RPMI7951 (cell line): Measurements from ENCODE around the gene SLIRP. TPM values are rescaled to one million over a fixed set of nuclear protein-coding genes. Genes with fewer than 3 reads are reported as not detected.
"Not testable (repeated sequence)": the region's sequence is repeated elsewhere in the genome, so short reads cannot be mapped to it uniquely, and the experiment has no call there.

ENCODE experiments used
- DNase-seq: peaks from one replicate; pipeline ENCODE4 v3.0.0-alpha.2; 2012; ENCODE audit warnings: low read depth
- total RNA-seq: library from RNA; depleted of rRNA; stranded (reverse); fragments of >200 nt; shearing (Covaris generic); gene quantifications from 2 replicates; pipeline ENCODE4 v1.2.3, GENCODE V29; 2014; rRNA removed

Gene SLIRP
- total RNA-seq, 1 experiment from 2014 or later, result 292 TPM

- no peak for DNase-seq
Observed at GRCh38 chr14:77741438-77741837, 33.5 kb downstream of the SLIRP start.

- no peak for DNase-seq
Observed at GRCh38 chr14:77746064-77746702, 38.3 kb downstream of the SLIRP start.

- DNase-seq, result not testable (repeated sequence)
Observed at GRCh38 chr14:77747425-77747824, 39.5 kb downstream of the SLIRP start.

GRCh38 chr14:77752266-77752665, 44.4 kb downstream of the SLIRP start:
- no peak for DNase-seq

- DNase-seq, result no peak
Observed at GRCh38 chr14:77752799-77753516, 45.1 kb downstream of the SLIRP start.

GRCh38 chr14:77760381-77761204, 52.7 kb downstream of the SLIRP start, which contains the start of gene SNW1:
SNW1 (minus strand) TSS chr14:77761156; CDS start chr14:77761127, 29 bp downstream.
- DNase-seq, result peak; percentile 87

DNA sequence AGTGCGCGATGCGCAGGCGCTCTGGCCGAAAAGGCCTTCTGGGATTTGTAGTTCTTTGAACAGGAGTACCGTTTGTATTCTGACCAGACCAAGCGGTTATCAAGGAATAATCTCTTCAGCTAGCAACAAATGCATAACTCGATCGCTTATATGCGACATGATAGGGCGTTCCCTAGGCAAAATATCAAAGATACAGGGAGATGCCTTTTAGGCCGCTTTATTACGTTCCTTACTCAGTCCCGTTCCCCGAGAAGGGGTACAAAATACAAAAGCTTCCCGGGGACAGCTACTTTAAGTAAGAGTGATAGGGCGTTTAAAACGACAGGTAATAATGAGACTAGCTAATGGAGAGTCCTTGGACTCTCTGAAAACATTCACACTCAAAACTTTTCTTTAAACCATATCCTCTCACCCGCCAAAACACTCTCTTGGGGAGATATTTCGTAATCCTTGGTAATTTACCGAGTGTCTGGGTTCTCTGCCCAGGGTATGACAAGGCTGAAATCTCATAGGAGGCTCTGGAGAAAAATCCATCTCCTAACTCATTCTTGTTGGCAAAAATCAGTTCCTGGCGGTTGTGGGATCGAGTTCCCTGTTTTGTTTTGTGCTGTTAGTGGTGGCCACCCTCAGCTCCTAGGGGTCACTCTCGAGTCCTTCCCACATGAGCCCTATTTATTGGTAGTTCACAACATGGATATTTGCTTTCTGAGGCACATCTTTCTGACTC, 53.5 kb downstream of the SLIRP start:
- peak; percentile 35 for DNase-seq

DNA sequence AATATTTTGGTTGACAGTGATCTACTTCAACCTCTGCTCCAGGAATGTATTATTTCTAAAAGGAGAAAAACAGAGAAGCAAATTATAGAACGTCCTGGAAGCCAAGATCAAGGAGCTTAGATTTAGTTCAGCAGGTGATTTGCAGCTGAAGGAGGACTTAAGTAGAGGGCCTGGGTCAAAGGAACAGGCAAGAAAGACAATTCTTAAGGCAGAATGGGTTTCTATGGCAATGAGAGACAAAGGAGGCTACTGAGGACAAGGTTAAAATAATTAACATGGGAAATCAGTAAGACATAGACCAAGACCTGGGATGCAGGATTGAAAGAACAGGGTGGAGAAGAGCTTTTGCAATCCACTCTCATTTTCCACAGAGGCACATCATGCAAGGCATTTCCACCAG, 55.4 kb downstream of the SLIRP start:
- no peak for DNase-seq

DNA sequence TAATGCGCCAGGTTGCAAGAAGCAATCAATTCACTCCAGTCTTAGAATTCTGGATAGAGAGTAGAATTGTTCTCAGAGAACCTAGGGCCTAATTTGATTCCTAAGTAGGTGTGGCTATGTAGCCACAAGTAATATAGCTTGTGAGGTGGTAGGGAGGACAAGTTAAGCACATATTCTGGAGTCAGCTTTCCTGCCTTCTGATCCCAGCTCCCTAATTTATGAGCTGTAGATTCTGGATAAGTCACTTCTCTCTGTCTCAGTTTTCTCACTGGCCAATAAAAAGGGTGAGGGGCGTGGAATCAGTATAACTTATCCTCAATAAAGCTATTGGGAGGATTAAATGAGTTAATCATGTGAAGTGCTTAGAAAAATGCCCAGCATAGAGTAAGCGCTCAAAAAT, 56.1 kb downstream of the SLIRP start:
- no peak for DNase-seq

Other genes starting within 250 kb of the SLIRP start
- gene ISM2, start 209.3 kb upstream of the SLIRP start, total RNA-seq, result under 0.01 TPM in 1 of 2 replicates, not detected in the other
- 12.0 and 15.0 TPM in 2 replicates for gene SPTLC2, start 91.5 kb upstream of the SLIRP start, total RNA-seq
- 13.6 and 15.8 TPM in 2 replicates for gene ALKBH1, start 80 bp upstream of the SLIRP start, total RNA-seq
- 55.9 and 63.1 TPM in 2 replicates for gene SNW1, start 53.1 kb downstream of the SLIRP start, total RNA-seq
- gene ADCK1, start 92.0 kb downstream of the SLIRP start, total RNA-seq, result 2.3 and 2.4 TPM in 2 replicates